Ascending aorta (tissue), 2 donors: ENCODE data around the gene KRTAP6-3. TPM values are rescaled to one million over a fixed set of nuclear protein-coding genes. Genes with fewer than 3 reads are reported as not detected.

ENCODE experiments used
- DNase-seq, 2 donors: peaks; one replicate each; pipeline ENCODE4 v3.0.0-alpha.2; 2019; ENCODE audit warnings: low spot score in 2 of 2
- H3K27ac ChIP-seq, 2 donors: fragments of 200-600 bp; sonication (generic); one replicate each; pipeline ENCODE4 v1.5.1; 2016 to 2017; ENCODE audit warnings: mild to moderate bottlenecking in 1 of 2
- H3K27me3 ChIP-seq: fragments of 200-600 bp; sonication (generic); one replicate; pipeline ENCODE4 v1.5.1; 2017
- H3K36me3 ChIP-seq, 2 donors: fragments of 200-600 bp; sonication (generic); one replicate each; pipeline ENCODE4 v1.5.1; 2016
- H3K4me1 ChIP-seq, 2 donors: fragments of 200-600 bp; sonication (generic); one replicate each; pipeline ENCODE4 v1.5.1; 2016 to 2017; ENCODE audit warnings: mild to moderate bottlenecking in 1 of 2
- H3K4me3 ChIP-seq, 2 donors: fragments of 200-600 bp; sonication (generic); one replicate each; pipeline ENCODE4 v1.5.1; 2016 to 2017; ENCODE audit warnings: mild to moderate bottlenecking in 1 of 2
- H3K9me3 ChIP-seq, 2 donors: fragments of 200-600 bp; sonication (generic); one replicate each; pipeline ENCODE4 v1.5.1; 2016
- intact Hi-C: fragments of 100-400 bp; cut with DNase I; formaldehyde crosslinking; loops from one replicate; pipeline ENCODE4 v1.15.1; 2023
- total RNA-seq: library from RNA; depleted of rRNA; stranded (reverse); fragments of >200 nt; gene quantifications from one replicate; pipeline ENCODE4 v1.1.0, GENCODE V29; 2016
- TF ChIP-seq, protein P1 (sequence below), 3 experiments: fragments of 200-600 bp in 2 of 3; fragments of 450-650 bp in 1 of 3; sonication (generic) in 2 of 3; IDR thresholded peaks; one replicate each; pipeline ENCODE4 v1.5.1; 2016 to 2019; ENCODE audit warnings: antibody characterized with exemption in 3 of 3, mild to moderate bottlenecking in 1 of 3, moderate library complexity in 1 of 3

Gene KRTAP6-3
- total RNA-seq, 1 donor from 2014 or later: not detected

DNA sequence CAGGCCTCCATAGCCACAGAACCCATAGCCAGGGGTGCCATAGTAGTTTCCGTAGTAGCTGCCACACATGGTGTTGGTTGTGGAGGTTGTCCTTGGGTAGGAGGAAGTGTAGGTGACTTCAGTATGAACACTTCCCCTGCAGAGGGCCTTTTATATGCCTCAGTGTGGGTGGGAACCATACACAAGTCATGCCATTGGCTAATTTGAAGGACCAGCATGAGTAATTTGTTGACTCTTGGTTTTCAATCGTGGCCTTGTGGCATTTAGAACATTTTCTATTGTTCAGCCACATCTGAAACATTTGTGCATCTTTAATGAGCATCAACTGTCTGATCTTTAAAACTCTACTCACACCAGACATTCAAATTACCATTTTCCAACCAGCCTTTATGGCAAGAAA is 21.6 kb downstream of the KRTAP6-3 start, which contains the start of gene KRTAP6-1:
KRTAP6-1 (minus strand) TSS at position 95 of the 400 bp plus-strand sequence; CDS start at position 69, 26 bp downstream.
- H3K4me3 ChIP-seq: no peak within 1 kb of the TSS
- no peak for DNase-seq
- no peak within 1 kb of the TSS for H3K27ac ChIP-seq
- no peaks in the 10 kb centered on the region for H3K27me3 ChIP-seq
- no peaks in the 10 kb centered on the region for H3K9me3 ChIP-seq
- H3K4me1 ChIP-seq: no peaks in the 10 kb centered on the region
- no peaks in the 10 kb centered on the region for H3K36me3 ChIP-seq
- TF ChIP-seq, protein P1, sequence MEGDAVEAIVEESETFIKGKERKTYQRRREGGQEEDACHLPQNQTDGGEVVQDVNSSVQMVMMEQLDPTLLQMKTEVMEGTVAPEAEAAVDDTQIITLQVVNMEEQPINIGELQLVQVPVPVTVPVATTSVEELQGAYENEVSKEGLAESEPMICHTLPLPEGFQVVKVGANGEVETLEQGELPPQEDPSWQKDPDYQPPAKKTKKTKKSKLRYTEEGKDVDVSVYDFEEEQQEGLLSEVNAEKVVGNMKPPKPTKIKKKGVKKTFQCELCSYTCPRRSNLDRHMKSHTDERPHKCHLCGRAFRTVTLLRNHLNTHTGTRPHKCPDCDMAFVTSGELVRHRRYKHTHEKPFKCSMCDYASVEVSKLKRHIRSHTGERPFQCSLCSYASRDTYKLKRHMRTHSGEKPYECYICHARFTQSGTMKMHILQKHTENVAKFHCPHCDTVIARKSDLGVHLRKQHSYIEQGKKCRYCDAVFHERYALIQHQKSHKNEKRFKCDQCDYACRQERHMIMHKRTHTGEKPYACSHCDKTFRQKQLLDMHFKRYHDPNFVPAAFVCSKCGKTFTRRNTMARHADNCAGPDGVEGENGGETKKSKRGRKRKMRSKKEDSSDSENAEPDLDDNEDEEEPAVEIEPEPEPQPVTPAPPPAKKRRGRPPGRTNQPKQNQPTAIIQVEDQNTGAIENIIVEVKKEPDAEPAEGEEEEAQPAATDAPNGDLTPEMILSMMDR (IDR thresholded peaks at IDR 0.05): no peak
- intact Hi-C loops: no loop called here

DNA sequence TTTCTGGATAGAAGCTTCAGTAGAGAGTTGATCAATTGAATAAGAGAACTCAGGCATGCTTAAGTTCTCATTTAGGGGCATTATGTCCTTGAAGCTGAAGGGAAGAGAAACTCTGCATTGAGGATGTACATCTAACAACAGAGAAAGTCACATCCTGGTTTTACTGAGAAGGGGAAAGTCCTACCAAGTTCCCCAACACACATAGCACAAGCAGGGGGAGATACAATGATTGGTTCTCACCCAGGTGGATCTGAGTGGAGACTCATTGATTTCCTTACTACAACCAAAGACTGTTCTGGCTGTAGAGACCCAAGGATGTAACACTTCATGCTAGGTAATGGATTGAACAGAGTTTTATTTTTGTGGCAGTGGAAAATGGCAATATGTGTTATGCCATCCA is 23.0 kb downstream of the KRTAP6-3 start:
- TF ChIP-seq, protein P1 (IDR thresholded peaks at IDR 0.05): no peak
- H3K9me3 ChIP-seq: no peaks in the 10 kb centered on the region
- H3K27ac ChIP-seq: no peak overlapping the region
- H3K36me3 ChIP-seq: no peaks in the 10 kb centered on the region
- no peaks in the 10 kb centered on the region for H3K4me1 ChIP-seq
- H3K4me3 ChIP-seq: no peak overlapping the region
- H3K27me3 ChIP-seq: no peaks in the 10 kb centered on the region
- intact Hi-C loops: no loop called here
- DNase-seq: no peak

DNA sequence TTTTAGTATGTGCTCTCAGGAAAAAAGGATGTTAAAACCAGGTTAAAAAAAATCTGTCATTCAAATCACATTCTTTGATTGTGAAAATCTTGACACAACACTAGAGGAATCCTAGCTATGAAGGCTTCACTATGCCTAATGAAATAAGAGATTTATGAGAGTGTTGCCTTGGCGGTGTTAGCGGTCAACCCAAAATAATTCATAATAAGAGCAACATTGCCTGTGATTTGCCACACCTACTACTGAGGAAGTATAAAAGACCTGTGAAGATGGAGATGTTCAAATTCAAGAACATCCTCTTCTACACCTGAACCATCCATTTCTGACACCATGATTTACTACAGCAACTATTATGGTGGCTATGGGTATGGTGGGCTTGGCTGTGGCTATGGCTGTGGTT is 23.9 kb downstream of the KRTAP6-3 start, which contains the start of gene KRTAP20-1:
KRTAP20-1 (plus strand) TSS at position 301 of the 400 bp plus-strand sequence; CDS start at position 331, 30 bp downstream.
- no peaks in the 10 kb centered on the region for H3K4me1 ChIP-seq
- intact Hi-C loops: no loop called here
- no peak within 1 kb of the TSS for H3K4me3 ChIP-seq
- no peaks in the 10 kb centered on the region for H3K9me3 ChIP-seq
- TF ChIP-seq, protein P1 (IDR thresholded peaks at IDR 0.05): no peak
- no peaks in the 10 kb centered on the region for H3K36me3 ChIP-seq
- H3K27me3 ChIP-seq: no peaks in the 10 kb centered on the region
- no peak for DNase-seq
- H3K27ac ChIP-seq: no peak within 1 kb of the TSS

DNA sequence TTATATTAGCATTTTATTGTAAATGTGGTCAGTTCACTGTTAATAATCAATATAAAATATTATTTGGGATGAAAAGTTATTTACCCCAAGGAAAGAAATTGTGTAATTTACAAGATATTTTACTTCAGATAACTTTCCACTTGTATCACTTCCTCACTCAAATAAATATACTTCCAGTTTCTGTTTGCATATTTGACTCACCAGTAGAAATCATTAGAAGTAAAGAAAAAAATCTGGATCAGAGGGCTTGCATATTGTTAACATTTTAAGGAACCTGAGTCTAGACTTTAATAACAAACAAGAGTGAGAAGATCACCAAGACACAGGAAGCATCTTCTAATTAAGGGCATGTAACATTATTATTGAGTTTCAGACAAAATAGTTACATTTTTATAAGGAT is 27.8 kb downstream of the KRTAP6-3 start:
- DNase-seq: no peak
- H3K4me3 ChIP-seq: no peak overlapping the region
- H3K27me3 ChIP-seq: no peaks in the 10 kb centered on the region
- H3K27ac ChIP-seq: no peak overlapping the region
- intact Hi-C loops: no loop called here
- TF ChIP-seq, protein P1 (IDR thresholded peaks at IDR 0.05): no peak
- H3K9me3 ChIP-seq: no peaks in the 10 kb centered on the region
- no peaks in the 10 kb centered on the region for H3K36me3 ChIP-seq
- no peaks in the 10 kb centered on the region for H3K4me1 ChIP-seq

DNA sequence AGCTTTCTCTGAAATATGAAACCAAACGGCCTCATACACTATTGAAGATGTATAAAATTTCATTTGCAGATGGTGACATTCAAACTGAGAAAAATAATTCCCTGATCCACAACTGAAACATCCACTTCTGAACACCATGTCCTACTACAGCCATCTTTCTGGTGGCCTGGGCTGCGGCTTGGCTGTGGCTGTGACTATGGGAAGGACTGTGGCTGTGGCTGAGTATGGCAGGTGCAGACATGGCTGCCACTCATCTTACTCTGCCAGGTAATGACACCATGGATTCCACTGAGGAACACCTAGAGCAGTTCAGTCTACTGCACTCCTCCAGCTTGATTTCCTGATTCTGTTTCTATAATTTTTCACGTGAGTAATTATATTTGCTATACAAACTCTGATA is 28.3 kb downstream of the KRTAP6-3 start, which contains the start of gene KRTAP20-4:
KRTAP20-4 (plus strand) TSS at position 106 of the 400 bp plus-strand sequence.
- H3K27ac ChIP-seq: no peak within 1 kb of the TSS
- TF ChIP-seq, protein P1 (IDR thresholded peaks at IDR 0.05): no peak

DNA sequence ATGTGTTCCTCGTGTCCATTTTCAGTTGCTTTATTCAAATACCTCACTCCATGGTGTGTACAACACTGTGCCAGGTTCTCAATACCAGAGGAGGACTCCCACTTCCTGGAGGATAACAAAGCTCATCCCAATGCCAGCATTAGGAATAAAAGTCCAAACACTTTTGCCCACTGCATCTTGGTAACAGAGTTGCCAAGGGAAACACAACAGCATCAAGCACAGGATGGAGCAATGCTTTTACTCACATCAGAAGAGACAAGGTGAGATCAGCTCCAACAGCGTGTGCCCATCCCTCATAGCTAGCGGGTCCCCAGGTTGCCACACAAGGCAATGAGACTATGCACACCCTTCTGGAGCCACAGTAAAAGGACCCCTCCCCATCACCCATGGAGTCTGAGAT is 31.1 kb downstream of the KRTAP6-3 start:
- no peak for DNase-seq
- no peaks in the 10 kb centered on the region for H3K9me3 ChIP-seq
- H3K36me3 ChIP-seq: no peaks in the 10 kb centered on the region
- no peak overlapping the region for H3K4me3 ChIP-seq
- no peak overlapping the region for H3K27ac ChIP-seq
- intact Hi-C loops: no loop called here
- no peaks in the 10 kb centered on the region for H3K27me3 ChIP-seq
- TF ChIP-seq, protein P1 (IDR thresholded peaks at IDR 0.05): no peak
- H3K4me1 ChIP-seq: no peaks in the 10 kb centered on the region

More for the DNA sequence above, 28.3 kb downstream of the KRTAP6-3 start, which contains the start of gene KRTAP20-4:
- intact Hi-C loops: no loop called here
- DNase-seq: no peak
- no peaks in the 10 kb centered on the region for H3K36me3 ChIP-seq
- no peak within 1 kb of the TSS for H3K4me3 ChIP-seq
- no peaks in the 10 kb centered on the region for H3K27me3 ChIP-seq
- H3K9me3 ChIP-seq: no peaks in the 10 kb centered on the region
- no peaks in the 10 kb centered on the region for H3K4me1 ChIP-seq
